GM21619 (cell line): ENCODE data around the gene EIF2B4.
"Not testable (repeated sequence)": the region's sequence is repeated elsewhere in the genome, so short reads cannot be mapped to it uniquely, and the experiment has no call there.

Experiments
- ATAC-seq: cut with Tn5 transposase; IDR thresholded peaks from one replicate; pipeline ENCODE4 v1.9.1; 2021; ENCODE audit not compliant: unreplicated experiment

Gene EIF2B4

GRCh38 chr2:27378096-27378808 is 8.1 kb upstream of the EIF2B4 start:
- no peak for ATAC-seq

- no peak for ATAC-seq
Observed at GRCh38 chr2:27377618-27378095, 7.5 kb upstream of the EIF2B4 start.

- ATAC-seq = no peak
Observed at GRCh38 chr2:27376866-27377617, 6.9 kb upstream of the EIF2B4 start.

- no peak for ATAC-seq
Observed at GRCh38 chr2:27376151-27376865, 6.2 kb upstream of the EIF2B4 start.

- no peak for ATAC-seq
Observed at GRCh38 chr2:27375513-27376099, 5.5 kb upstream of the EIF2B4 start.

- ATAC-seq = no peak
Observed at GRCh38 chr2:27373567-27373966, 3.4 kb upstream of the EIF2B4 start.

- no peak for ATAC-seq
Observed at GRCh38 chr2:27372937-27373336, 2.8 kb upstream of the EIF2B4 start.

- peak; percentile 22 for ATAC-seq
Observed at GRCh38 chr2:27370816-27371620, 880 bp upstream of the EIF2B4 start.

- no peak for ATAC-seq
Observed at GRCh38 chr2:27369471-27370025, 590 bp downstream of the EIF2B4 start.

GRCh38 chr2:27363933-27364332 is 6.2 kb downstream of the EIF2B4 start:
- no peak for ATAC-seq

GRCh38 chr2:27362678-27363420 is 7.3 kb downstream of the EIF2B4 start:
- ATAC-seq = no peak

GRCh38 chr2:27356382-27357181 is 13.6 kb downstream of the EIF2B4 start, which contains the start of gene GTF3C2:
GTF3C2 (minus strand) TSS chr2:27356764; CDS start chr2:27343554, 13,210 bp downstream.
- peak; percentile 86 for ATAC-seq

GRCh38 chr2:27356056-27356381 is 14.1 kb downstream of the EIF2B4 start:
- peak; percentile 27 for ATAC-seq

- no peak for ATAC-seq
Observed at GRCh38 chr2:27354597-27354927, 15.6 kb downstream of the EIF2B4 start.

GRCh38 chr2:27353762-27354596 is 16.2 kb downstream of the EIF2B4 start:
- ATAC-seq = no peak

GRCh38 chr2:27353386-27353761 is 16.8 kb downstream of the EIF2B4 start:
- ATAC-seq = not testable (repeated sequence)

GRCh38 chr2:27351802-27352598 is 18.1 kb downstream of the EIF2B4 start:
- ATAC-seq = no peak
